Sigmoid colon (tissue), 7 donors: ENCODE results near the gene WDR83. TPM values are rescaled to one million over a fixed set of nuclear protein-coding genes. Genes with fewer than 3 reads are reported as not detected.

Experiments used
- DNase-seq: peaks from one replicate; pipeline ENCODE4 v3.0.0-alpha.2; 2019
- H3K27ac ChIP-seq, 4 donors: fragments of 200-600 bp; sonication (generic); one replicate each; pipeline ENCODE4 v1.5.1; 2016 to 2019; ENCODE audit warnings: mild to moderate bottlenecking in 1 of 4
- H3K27me3 ChIP-seq, 3 donors: fragments of 200-600 bp; sonication (generic); one replicate each; pipeline ENCODE4 v1.5.1; 2019; ENCODE audit warnings: mild to moderate bottlenecking in 1 of 3
- H3K36me3 ChIP-seq, 4 donors: fragments of 200-600 bp; sonication (generic); one replicate each; pipeline ENCODE4 v1.5.1; 2016 to 2019
- H3K4me1 ChIP-seq, 4 donors: fragments of 200-600 bp; sonication (generic); one replicate each; pipeline ENCODE4 v1.5.1; 2017 to 2019
- H3K4me3 ChIP-seq, 4 donors: fragments of 200-600 bp; sonication (generic); one replicate each; pipeline ENCODE4 v1.5.1; 2017 to 2019; ENCODE audit warnings: mild to moderate bottlenecking in 2 of 4, moderate library complexity in 1 of 4
- H3K9me3 ChIP-seq, 4 donors: fragments of 200-600 bp in 3 of 4; sonication (generic) in 3 of 4; one replicate each; pipeline versions ENCODE4 v1.5.1 to v1.6.1; 2013 to 2019
- CTCF ChIP-seq, 4 experiments: fragments of 450-650 bp in 3 of 4; fragments of 200-600 bp in 1 of 4; IDR thresholded peaks; one replicate each; pipeline ENCODE4 v1.5.1; 2016 to 2019; ENCODE audit warnings: antibody characterized with exemption in 4 of 4, mild to moderate bottlenecking in 3 of 4, moderate library complexity in 2 of 4
- EP300 ChIP-seq, 4 donors: sonication (generic); formaldehyde crosslinking; IDR thresholded peaks; one replicate each; pipeline ENCODE4 v1.6.1; 2017; ENCODE audit warnings: antibody characterized with exemption in 4 of 4
- POLR2A ChIP-seq, 2 donors: fragments of 450-650 bp; IDR thresholded peaks; one replicate each; pipeline ENCODE4 v1.6.1; 2016; ENCODE audit warnings: antibody characterized with exemption in 2 of 2, mild to moderate bottlenecking in 2 of 2, moderate library complexity in 2 of 2
- POLR2AphosphoS5 ChIP-seq, 4 donors: sonication (generic); formaldehyde crosslinking; IDR thresholded peaks; one replicate each; pipeline ENCODE4 v1.6.1; 2017; ENCODE audit warnings: antibody characterized with exemption in 4 of 4
- WGBS, 2 donors: extraction: QIAGEN DNeasy Blood & Tissue Kit; methylation state at CpG; one replicate each; pipeline ENCODE4 v1.1.7; 2013; 5-methylcytosine and 5-hydroxymethylcytosine counted together
- intact Hi-C: fragments of 100-400 bp; cut with DNase I; formaldehyde crosslinking; loops from one replicate; pipeline ENCODE4 v1.15.1; 2023
- polyA plus RNA-seq, 3 donors: library from polyadenylated mRNA; stranded (reverse); fragments of 200-250 nt; gene quantifications; one replicate each; pipeline ENCODE4 v1.2.3, GENCODE V29; 2013
- total RNA-seq, 4 donors: library from RNA; depleted of rRNA; stranded (reverse); fragments of >200 nt; gene quantifications; one replicate each; pipeline ENCODE4 v1.1.0, GENCODE V29; 2016
- donor health status: healthy with polysubstance abuse.
- donor health status: Bipolar disorder and iron deficiency.
- donor health status: healthy.

Gene WDR83
- total and polyA plus RNA-seq, 7 donors, result 7.8 to 13.4 (median 11.0) TPM

- Histone ChIP-seq H3K27ac (no peak overlapping the region), H3K27me3 (no peaks in the 10 kb centered on the region), H3K4me3 (no peak overlapping the region), H3K36me3 (peaks cover 35 to 82% (median 55%) of the 10 kb centered on the region in 4 donors), H3K9me3 (no peaks in the 10 kb centered on the region), H3K4me1 (peaks cover 0 to 22% (median 19%) of the 10 kb centered on the region in 4 donors)
- TF ChIP-seq POLR2A (IDR thresholded peaks at IDR 0.05) (no peak), CTCF (IDR thresholded peaks at IDR 0.05) (no peak), POLR2AphosphoS5 (IDR thresholded peaks at IDR 0.05) (no peak), EP300 (IDR thresholded peaks at IDR 0.05) (no peak)
- no peak for DNase-seq
- WGBS, 2 donors, result 97 to 99% methylated on average over 3 of the region's 3 CpGs
- intact Hi-C loops, result no loop called here
Observed at GRCh38 chr19:12715929-12716328, 49.3 kb downstream of the WDR83 start.

GRCh38 chr19:12720296-12720695, 53.7 kb downstream of the WDR83 start:
- Histone ChIP-seq H3K36me3 (peaks cover 14 to 41% (median 19%) of the 10 kb centered on the region in 4 donors), H3K4me3 (peak overlapping the region; percentile 54 to 98 (median 77)), H3K27ac (peak overlapping the region; percentile 93 to 98 (median 95)), H3K4me1 (peaks cover 0 to 49% (median 44%) of the 10 kb centered on the region in 4 donors), H3K9me3 (no peaks in the 10 kb centered on the region), H3K27me3 (no peaks in the 10 kb centered on the region)
- 89 to 90% methylated on average over 10 of the region's 10 CpGs for WGBS, 2 donors
- intact Hi-C loops, result no loop called here
- no peak for TF ChIP-seq EP300 (IDR thresholded peaks at IDR 0.05)
- no peak for TF ChIP-seq CTCF (IDR thresholded peaks at IDR 0.05)
- TF ChIP-seq POLR2A (IDR thresholded peaks at IDR 0.05), result no peak
- no peak for TF ChIP-seq POLR2AphosphoS5 (IDR thresholded peaks at IDR 0.05)
- no peak for DNase-seq

DNA sequence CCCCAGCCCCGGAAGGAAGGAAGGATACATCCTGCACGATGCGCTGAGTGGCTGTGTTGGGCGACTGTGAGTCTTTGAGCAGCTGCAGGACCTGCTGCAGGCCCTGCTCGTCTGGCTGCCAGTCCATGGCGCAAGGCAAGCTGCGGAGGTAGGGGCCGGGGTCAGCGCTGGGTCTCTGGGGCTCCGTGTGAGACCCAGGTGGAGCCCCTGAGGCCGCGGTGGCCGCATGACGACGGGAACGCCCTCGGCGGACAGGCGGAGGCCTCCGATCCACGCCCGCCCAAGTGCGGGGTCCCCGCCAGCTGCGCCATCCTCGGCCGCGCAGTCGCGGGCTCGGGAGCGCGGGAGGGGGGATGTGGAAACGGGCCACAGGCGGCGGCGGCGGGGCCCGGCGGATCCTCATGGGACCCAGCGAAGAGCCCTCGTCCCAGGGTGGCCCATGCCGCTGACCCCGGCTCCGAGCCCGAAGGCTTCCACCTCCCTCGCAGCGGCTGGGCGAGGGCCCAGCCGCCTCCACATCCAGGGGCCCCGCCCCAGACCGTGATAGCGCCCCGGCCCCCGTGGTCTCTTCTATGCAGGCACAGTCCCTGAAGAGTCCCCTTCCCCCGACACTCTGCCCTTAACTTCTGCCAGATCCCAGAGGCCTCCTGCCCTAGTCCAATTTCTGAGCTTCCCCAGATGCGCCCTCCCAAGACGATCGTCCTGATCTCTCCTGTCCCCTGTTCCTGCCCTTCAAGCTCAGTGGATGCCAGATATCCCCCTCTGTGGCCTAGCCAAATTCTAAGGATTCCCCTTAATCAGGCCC, 54.4 kb downstream of the WDR83 start:
- Histone ChIP-seq H3K4me3 (peak overlapping the region; percentile 54 to 98 (median 77)), H3K4me1 (peaks cover 0 to 49% (median 44%) of the 10 kb centered on the region in 4 donors), H3K36me3 (peaks cover 7 to 33% (median 11%) of the 10 kb centered on the region in 4 donors), H3K27me3 (no peaks in the 10 kb centered on the region), H3K27ac (peak overlapping the region; percentile 93 to 98 (median 95)), H3K9me3 (no peaks in the 10 kb centered on the region)
- intact Hi-C loops, result no loop called here
- no peak for TF ChIP-seq EP300 (IDR thresholded peaks at IDR 0.05)
- TF ChIP-seq POLR2A (IDR thresholded peaks at IDR 0.05), result no peak
- no peak for TF ChIP-seq CTCF (IDR thresholded peaks at IDR 0.05)
- no peak for TF ChIP-seq POLR2AphosphoS5 (IDR thresholded peaks at IDR 0.05)
- no peak for DNase-seq
- 13% methylated on average over 59 of the region's 59 CpGs for WGBS, 2 donors

DNA sequence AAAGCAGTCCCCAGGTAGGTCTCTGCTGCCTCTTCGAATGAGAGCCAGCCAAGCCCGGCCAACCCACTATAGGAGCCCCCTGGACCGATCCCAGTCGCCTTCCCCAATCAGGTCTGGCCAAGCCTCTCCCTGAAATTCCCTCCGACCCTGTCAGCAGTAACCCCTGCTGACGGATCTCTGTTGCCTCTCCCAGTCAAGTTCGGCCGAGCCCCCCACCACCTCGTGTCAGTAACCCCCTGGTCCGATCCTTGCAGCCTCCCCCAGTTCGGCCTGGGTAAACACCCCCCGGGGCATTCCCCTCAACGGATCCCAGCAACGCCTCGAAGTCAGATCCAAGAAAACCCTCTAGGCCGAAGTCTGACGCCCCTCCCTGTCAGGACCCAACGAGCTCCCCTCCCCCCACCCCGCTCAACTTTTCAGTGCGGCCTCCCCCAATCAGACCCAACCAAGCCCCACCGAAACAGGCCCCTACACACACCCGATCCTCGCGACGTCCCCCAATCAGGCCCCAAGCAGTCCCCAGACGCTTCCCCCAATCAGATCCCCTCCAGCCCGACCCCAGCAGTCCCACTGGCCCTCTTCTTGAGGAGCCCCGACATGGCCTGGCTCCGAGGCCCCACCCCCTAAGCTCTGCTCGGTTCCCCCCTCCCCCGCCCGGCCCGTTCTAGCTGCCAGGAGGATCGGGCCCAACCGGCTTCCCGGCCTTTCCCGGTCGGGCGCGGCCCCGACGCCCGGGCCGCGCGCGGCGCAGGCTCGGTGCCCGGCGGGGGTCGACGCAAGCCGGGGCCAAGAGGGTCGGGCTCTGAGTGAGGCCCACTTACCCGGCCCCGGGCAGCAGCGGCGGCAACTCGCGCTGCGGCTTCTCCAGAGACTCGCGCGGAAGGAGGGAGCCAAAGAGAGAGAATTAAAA, 55.3 kb downstream of the WDR83 start:
- Histone ChIP-seq H3K27ac (peak overlapping the region; percentile 93 to 98 (median 95)), H3K36me3 (peaks cover under 1 to 24% (median 11%) of the 10 kb centered on the region in 4 donors), H3K4me3 (peak overlapping the region; percentile 54 to 98 (median 77)), H3K27me3 (no peaks in the 10 kb centered on the region), H3K9me3 (no peaks in the 10 kb centered on the region), H3K4me1 (peaks cover 0 to 49% (median 44%) of the 10 kb centered on the region in 4 donors)
- intact Hi-C loops, result loop anchor here (2.0 kb wide), 1 partner anchor 41 kb away; the partner anchor contains the start of gene DHPS
- TF ChIP-seq CTCF (IDR thresholded peaks at IDR 0.05), result no peak
- TF ChIP-seq POLR2A (IDR thresholded peaks at IDR 0.05), result no peak
- no peak for TF ChIP-seq POLR2AphosphoS5 (IDR thresholded peaks at IDR 0.05)
- TF ChIP-seq EP300 (IDR thresholded peaks at IDR 0.05), result no peak
- 0 to 1% methylated on average over 65 of the region's 65 CpGs for WGBS, 2 donors
- peak; percentile 90 for DNase-seq
